HepG2 (cell line): ENCODE data around the gene APC2. TPM values are rescaled to one million over a fixed set of nuclear protein-coding genes. Genes with fewer than 3 reads are reported as not detected.

Source experiments
- AGO2 ChIP-seq: fragments of 200-400 bp; formaldehyde crosslinking; optimal IDR thresholded peaks from 2 replicates; pipeline ENCODE3; 2017; ENCODE audit warnings: mild to moderate bottlenecking, low read depth, low read length, moderate library complexity
- AKAP8 ChIP-seq: sonication (generic); formaldehyde crosslinking; IDR thresholded peaks from 2 replicates; pipeline ENCODE4 v1.5.1; 2020; ENCODE audit warnings: mild to moderate bottlenecking, missing genetic modification reagents
- IKZF1 ChIP-seq: fragments of 450-650 bp; IDR thresholded peaks from 2 replicates; pipeline ENCODE4 v1.7.1; 2016
- MEIS2 ChIP-seq: sonication (generic); formaldehyde crosslinking; IDR thresholded peaks from 2 replicates; pipeline ENCODE4 v1.9.0; 2021; ENCODE audit warnings: mild to moderate bottlenecking, missing genetic modification reagents
- MLLT10 ChIP-seq: sonication (generic); formaldehyde crosslinking; IDR thresholded peaks from 2 replicates; pipeline ENCODE4 v1.4.0; 2020; ENCODE audit warnings: missing genetic modification reagents
- RFXAP ChIP-seq: sonication (generic); formaldehyde crosslinking; IDR thresholded peaks from 2 replicates; pipeline ENCODE4 v1.4.0; 2020; ENCODE audit warnings: missing genetic modification reagents, borderline replicate concordance
- SIX1 ChIP-seq: sonication (generic); formaldehyde crosslinking; IDR thresholded peaks from 2 replicates; pipeline ENCODE4 v1.4.0; 2020; ENCODE audit warnings: missing genetic modification reagents, borderline replicate concordance
- SMAD9 ChIP-seq: sonication (generic); formaldehyde crosslinking; IDR thresholded peaks from 2 replicates; pipeline ENCODE4 v1.5.1; 2020; ENCODE audit warnings: mild to moderate bottlenecking, missing genetic modification reagents
- TBX3 ChIP-seq: fragments of 450-650 bp; IDR thresholded peaks from 2 replicates; pipeline ENCODE4 v1.6.1; 2017; ENCODE audit warnings: antibody characterized with exemption, mild to moderate bottlenecking, inconsistent platforms, borderline replicate concordance
- TOE1 ChIP-seq: sonication (generic); formaldehyde crosslinking; IDR thresholded peaks from 2 replicates; pipeline ENCODE4 v1.4.0; 2020; ENCODE audit warnings: mild to moderate bottlenecking, missing genetic modification reagents
- YY1 ChIP-seq: IDR thresholded peaks from 2 replicates; pipeline ENCODE4 v1.6.1; 2011; ENCODE audit warnings: low read length, low read depth, moderate library complexity, mild to moderate bottlenecking; ENCODE audit not compliant: insufficient read depth, insufficient replicate concordance
- ZNF232 ChIP-seq: sonication (generic); formaldehyde crosslinking; IDR thresholded peaks from 2 replicates; pipeline ENCODE4 v1.4.0; 2020; ENCODE audit warnings: missing genetic modification reagents, borderline replicate concordance
- ZNF256 ChIP-seq: sonication (generic); formaldehyde crosslinking; conservative IDR thresholded peaks from 2 replicates; pipeline ENCODE4 v1.4.0; 2020; ENCODE audit warnings: missing genetic modification reagents
- ZNF431 ChIP-seq: sonication (generic); formaldehyde crosslinking; IDR thresholded peaks from 2 replicates; pipeline ENCODE4 v1.9.0; 2022; ENCODE audit warnings: missing genetic modification reagents, low read depth, mild to moderate bottlenecking, borderline replicate concordance
- ZNF598 ChIP-seq: sonication (generic); formaldehyde crosslinking; IDR thresholded peaks from 2 replicates; pipeline ENCODE4 v1.5.1; 2020; ENCODE audit warnings: mild to moderate bottlenecking, missing genetic modification reagents, borderline replicate concordance
- ZNF678 ChIP-seq: sonication (generic); formaldehyde crosslinking; IDR thresholded peaks from 2 replicates; pipeline ENCODE4 v1.4.0; 2020; ENCODE audit warnings: mild to moderate bottlenecking, missing genetic modification reagents
- ZNF737 ChIP-seq: sonication (generic); formaldehyde crosslinking; IDR thresholded peaks from 2 replicates; pipeline ENCODE4 v1.5.0; 2020; ENCODE audit warnings: missing genetic modification reagents, mild to moderate bottlenecking, borderline replicate concordance
- ZNF746 ChIP-seq: sonication (generic); formaldehyde crosslinking; IDR thresholded peaks from 2 replicates; pipeline ENCODE4 v1.8.0; 2022; ENCODE audit warnings: mild to moderate bottlenecking, missing genetic modification reagents
- ZNF749 ChIP-seq: sonication (generic); formaldehyde crosslinking; IDR thresholded peaks from 2 replicates; pipeline ENCODE4 v1.8.0; 2022; ENCODE audit warnings: mild to moderate bottlenecking, missing genetic modification reagents, moderate library complexity, borderline replicate concordance
- ZNF781 ChIP-seq: sonication (generic); formaldehyde crosslinking; IDR thresholded peaks from 2 replicates; pipeline ENCODE4 v1.5.1; 2020; ENCODE audit warnings: borderline replicate concordance, mild to moderate bottlenecking, missing genetic modification reagents; ENCODE audit errors: not compliant biosample characterization
- ZNF782 ChIP-seq: sonication (generic); formaldehyde crosslinking; IDR thresholded peaks from 2 replicates; pipeline ENCODE4 v1.4.0; 2020; ENCODE audit warnings: missing genetic modification reagents, mild to moderate bottlenecking, borderline replicate concordance
- ZNF790 ChIP-seq: sonication (generic); formaldehyde crosslinking; IDR thresholded peaks from 2 replicates; pipeline ENCODE4 v1.8.0; 2022; ENCODE audit warnings: missing genetic modification reagents, mild to moderate bottlenecking, borderline replicate concordance
- ZNF841 ChIP-seq: sonication (generic); formaldehyde crosslinking; IDR thresholded peaks from 2 replicates; pipeline ENCODE4 v1.8.1; 2023; ENCODE audit warnings: missing genetic modification reagents, borderline replicate concordance
- polyA plus RNA-seq, 8 experiments: library from polyadenylated mRNA; depleted of rRNA in 3 of 8; stranded (reverse) in 7 of 8; unstranded in 1 of 8; fragments of >200 nt; fragmentation: Illumina TruSeq in 4 of 8; extraction: Trizol in 4 of 8; gene quantifications; 2 replicates each; pipeline versions ENCODE4 v1.2.1 to v1.2.3, GENCODE V29; 2011 to 2016; ENCODE audit warnings: low read depth in 4 of 8, missing spikeins in 1 of 8, mixed read lengths in 1 of 8; ENCODE audit not compliant: insufficient read depth in 1 of 8
- total RNA-seq, 5 experiments: library from RNA; depleted of rRNA; stranded (reverse); fragments of >200 nt; fragmentation: Illumina TruSeq; extraction: Trizol; gene quantifications; 2 replicates each; pipeline ENCODE4 v1.2.3, GENCODE V29; 2016; ENCODE audit warnings: low read depth in 1 of 5
- TF ChIP-seq, protein P1 (sequence below): IDR thresholded peaks from 2 replicates; pipeline ENCODE4 v1.6.1; 2012; ENCODE audit warnings: inconsistent platforms
- TF ChIP-seq, protein P2 (sequence below): sonication (generic); formaldehyde crosslinking; IDR thresholded peaks from 2 replicates; pipeline ENCODE4 v1.9.0; 2021; ENCODE audit warnings: missing genetic modification reagents, borderline replicate concordance
- TF ChIP-seq, protein P3 (sequence below): sonication (generic); formaldehyde crosslinking; IDR thresholded peaks from 2 replicates; pipeline ENCODE4 v1.4.0; 2020; ENCODE audit warnings: missing genetic modification reagents, mild to moderate bottlenecking, borderline replicate concordance

Gene APC2
- total and polyA plus RNA-seq, 2 of the 13 experiments (the other 11 are each of a cell fraction or from before 2014, with no cell fraction given), result 0.08 to 0.22 TPM

DNA sequence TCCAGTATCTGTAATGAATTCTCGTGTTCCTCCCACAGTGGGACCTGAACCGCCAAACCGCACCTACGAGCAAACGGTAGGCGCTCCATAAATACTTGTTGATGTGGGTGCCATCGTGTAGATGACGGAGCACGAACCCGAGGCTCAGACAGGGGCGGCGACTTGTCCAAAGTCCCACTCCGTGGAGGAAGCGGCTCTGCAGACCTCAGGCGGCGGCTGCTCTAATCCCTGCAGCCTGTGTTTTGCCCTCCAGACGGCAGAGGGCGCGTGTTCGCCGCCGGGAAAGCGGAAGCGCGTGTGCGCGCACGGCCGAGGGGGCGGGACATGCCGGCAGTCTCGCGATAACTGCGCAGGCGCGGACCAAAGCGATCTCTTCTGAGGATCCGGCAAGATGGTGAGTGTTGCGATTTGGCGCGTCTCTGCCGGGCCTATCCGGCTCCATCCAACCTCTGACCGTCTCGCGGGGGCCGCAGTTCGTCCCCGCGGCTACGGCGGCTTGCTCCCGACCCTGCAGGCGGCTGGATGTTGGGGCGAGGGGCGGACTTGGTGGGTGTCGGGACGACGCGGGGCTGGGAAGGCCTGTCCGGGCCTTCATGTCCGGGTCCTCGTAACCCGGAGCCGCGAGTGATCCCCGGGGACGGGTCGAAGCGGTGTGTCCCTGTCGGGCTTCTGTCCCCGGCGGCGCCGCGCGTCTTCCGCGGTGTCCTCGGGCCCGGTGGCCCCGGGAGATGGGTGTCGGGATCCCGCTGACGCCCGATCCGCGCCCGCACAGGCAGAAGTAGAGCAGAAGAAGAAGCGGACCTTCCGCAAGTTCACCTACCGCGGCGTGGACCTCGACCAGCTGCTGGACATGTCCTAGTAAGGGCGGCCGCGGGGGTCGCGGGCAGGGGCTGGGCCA, 11.6 kb upstream of the APC2 start, which contains the start of gene RPS15 (continued):
- TF ChIP-seq ZNF232 (CRISPR knock-in tag) (peak; percentile 94; the same call in 1 of the 2 replicates), ZNF737 (CRISPR knock-in tag) (peak; percentile 49; the same call in 1 of the 2 replicates), ZNF431 (CRISPR knock-in tag) (no peak), MLLT10 (CRISPR knock-in tag) (peak; percentile 74; the same call in 1 of the 2 replicates), SMAD9 (CRISPR knock-in tag) (no peak), SIX1 (CRISPR knock-in tag) (peak; percentile 51; the same call in 1 of the 2 replicates), TBX3 (no peak; the same call in none of the 2 replicates), ZNF749 (CRISPR knock-in tag) (peak; percentile 68; the same call in 1 of the 2 replicates), ZNF256 (peak; percentile 88; the same call in 1 of the 2 replicates), AGO2 (peak; percentile 98), ZNF746 (CRISPR knock-in tag) (peak; percentile 76), MEIS2 (CRISPR knock-in tag) (peak; percentile 75; the same call in 1 of the 2 replicates), ZNF598 (peak; percentile 62; the same call in 1 of the 2 replicates), ZNF841 (CRISPR knock-in tag) (peak; percentile 65; the same call in 1 of the 2 replicates), ZNF782 (peak; percentile 96; the same call in 1 of the 2 replicates), ZNF781 (peak; percentile 98), ZNF790 (peak; percentile 97), AKAP8 (CRISPR knock-in tag) (peak; percentile 94), TOE1 (no peak), RFXAP (CRISPR knock-in tag) (peak; percentile 87), IKZF1 (no peak), YY1 (peak; percentile 89), ZNF678 (CRISPR knock-in tag) (peak; percentile 90)
- TF ChIP-seq, protein P1, sequence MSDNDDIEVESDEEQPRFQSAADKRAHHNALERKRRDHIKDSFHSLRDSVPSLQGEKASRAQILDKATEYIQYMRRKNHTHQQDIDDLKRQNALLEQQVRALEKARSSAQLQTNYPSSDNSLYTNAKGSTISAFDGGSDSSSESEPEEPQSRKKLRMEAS, result peak; percentile 95
- TF ChIP-seq, protein P2, sequence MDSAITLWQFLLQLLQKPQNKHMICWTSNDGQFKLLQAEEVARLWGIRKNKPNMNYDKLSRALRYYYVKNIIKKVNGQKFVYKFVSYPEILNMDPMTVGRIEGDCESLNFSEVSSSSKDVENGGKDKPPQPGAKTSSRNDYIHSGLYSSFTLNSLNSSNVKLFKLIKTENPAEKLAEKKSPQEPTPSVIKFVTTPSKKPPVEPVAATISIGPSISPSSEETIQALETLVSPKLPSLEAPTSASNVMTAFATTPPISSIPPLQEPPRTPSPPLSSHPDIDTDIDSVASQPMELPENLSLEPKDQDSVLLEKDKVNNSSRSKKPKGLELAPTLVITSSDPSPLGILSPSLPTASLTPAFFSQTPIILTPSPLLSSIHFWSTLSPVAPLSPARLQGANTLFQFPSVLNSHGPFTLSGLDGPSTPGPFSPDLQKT (CRISPR knock-in tag), result peak; percentile 83; the same call in 1 of the 2 replicates
- TF ChIP-seq, protein P3, sequence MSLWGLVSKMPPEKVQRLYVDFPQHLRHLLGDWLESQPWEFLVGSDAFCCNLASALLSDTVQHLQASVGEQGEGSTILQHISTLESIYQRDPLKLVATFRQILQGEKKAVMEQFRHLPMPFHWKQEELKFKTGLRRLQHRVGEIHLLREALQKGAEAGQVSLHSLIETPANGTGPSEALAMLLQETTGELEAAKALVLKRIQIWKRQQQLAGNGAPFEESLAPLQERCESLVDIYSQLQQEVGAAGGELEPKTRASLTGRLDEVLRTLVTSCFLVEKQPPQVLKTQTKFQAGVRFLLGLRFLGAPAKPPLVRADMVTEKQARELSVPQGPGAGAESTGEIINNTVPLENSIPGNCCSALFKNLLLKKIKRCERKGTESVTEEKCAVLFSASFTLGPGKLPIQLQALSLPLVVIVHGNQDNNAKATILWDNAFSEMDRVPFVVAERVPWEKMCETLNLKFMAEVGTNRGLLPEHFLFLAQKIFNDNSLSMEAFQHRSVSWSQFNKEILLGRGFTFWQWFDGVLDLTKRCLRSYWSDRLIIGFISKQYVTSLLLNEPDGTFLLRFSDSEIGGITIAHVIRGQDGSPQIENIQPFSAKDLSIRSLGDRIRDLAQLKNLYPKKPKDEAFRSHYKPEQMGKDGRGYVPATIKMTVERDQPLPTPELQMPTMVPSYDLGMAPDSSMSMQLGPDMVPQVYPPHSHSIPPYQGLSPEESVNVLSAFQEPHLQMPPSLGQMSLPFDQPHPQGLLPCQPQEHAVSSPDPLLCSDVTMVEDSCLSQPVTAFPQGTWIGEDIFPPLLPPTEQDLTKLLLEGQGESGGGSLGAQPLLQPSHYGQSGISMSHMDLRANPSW (CRISPR knock-in tag), result peak; percentile 78; the same call in 1 of the 2 replicates
